H9 (cell line): ENCODE measurements around the gene LRCH1. TPM values are rescaled to one million over a fixed set of nuclear protein-coding genes. Genes with fewer than 3 reads are reported as not detected.

ENCODE experiments used
- DNase-seq: peaks from one replicate; pipeline ENCODE4 v3.0.0-alpha.2; 2017
- H2AFZ ChIP-seq: one replicate; pipeline ENCODE4 v1.6.1; 2013; ENCODE audit warnings: mild to moderate bottlenecking, low read length, control low read depth, moderate library complexity
- H2AK5ac ChIP-seq: 2 replicates; pipeline ENCODE4 v1.6.1; 2013; ENCODE audit warnings: low read length, control low read depth, mixed read lengths; ENCODE audit not compliant: insufficient read length
- H2BK120ac ChIP-seq: one replicate; pipeline ENCODE4 v1.6.1; 2013; ENCODE audit warnings: low read depth, mild to moderate bottlenecking, low read length, control low read depth, inconsistent platforms; ENCODE audit not compliant: poor library complexity, severe bottlenecking
- H2BK12ac ChIP-seq: 2 replicates; pipeline ENCODE4 v1.6.1; 2013; ENCODE audit warnings: low read length, control low read depth, mixed read lengths, low read depth; ENCODE audit not compliant: insufficient read length
- H2BK15ac ChIP-seq: 2 replicates; pipeline ENCODE4 v1.6.1; 2013; ENCODE audit warnings: low read depth, low read length, control low read depth
- H2BK20ac ChIP-seq: one replicate; pipeline ENCODE4 v1.6.1; 2013; ENCODE audit warnings: low read depth, mild to moderate bottlenecking, low read length, control low read depth, inconsistent platforms; ENCODE audit not compliant: poor library complexity, severe bottlenecking
- H2BK5ac ChIP-seq: 2 replicates; pipeline ENCODE4 v1.6.1; 2013; ENCODE audit warnings: low read length, control low read depth, mixed read lengths; ENCODE audit not compliant: insufficient read length
- H3K14ac ChIP-seq: 2 replicates; pipeline ENCODE4 v1.6.1; 2013; ENCODE audit warnings: low read length, control low read depth; ENCODE audit not compliant: insufficient read depth
- H3K18ac ChIP-seq: 2 replicates; pipeline ENCODE4 v1.6.1; 2013; ENCODE audit warnings: low read depth, mild to moderate bottlenecking, mixed read lengths, low read length, control low read depth; ENCODE audit not compliant: insufficient read length
- H3K23ac ChIP-seq: 2 replicates; pipeline ENCODE4 v1.6.1; 2013; ENCODE audit warnings: low read length, control low read depth, mixed read lengths, low read depth; ENCODE audit not compliant: insufficient read length
- H3K23me2 ChIP-seq: 2 replicates; pipeline ENCODE4 v1.6.1; 2013; ENCODE audit warnings: low read depth, mild to moderate bottlenecking, mixed read lengths, low read length, control low read depth; ENCODE audit not compliant: insufficient read length, poor library complexity, severe bottlenecking
- H3K27ac ChIP-seq: 2 replicates; pipeline ENCODE4 v1.5.1; 2013; ENCODE audit warnings: low read length, control low read depth, mixed read lengths, low read depth; ENCODE audit not compliant: insufficient read length
- H3K27me3 ChIP-seq: 2 replicates; pipeline ENCODE4 v1.6.1; 2013; ENCODE audit warnings: low read length, control low read depth, inconsistent platforms; ENCODE audit not compliant: insufficient read depth
- H3K4ac ChIP-seq: 2 replicates; pipeline ENCODE4 v1.6.1; 2013; ENCODE audit warnings: low read depth, mild to moderate bottlenecking, control low read depth, inconsistent platforms, low read length, moderate library complexity
- H3K4me1 ChIP-seq: 2 replicates; pipeline ENCODE4 v1.6.1; 2013; ENCODE audit warnings: low read length, control low read depth, inconsistent platforms; ENCODE audit not compliant: insufficient read depth
- H3K4me2 ChIP-seq: 2 replicates; pipeline ENCODE4 v1.6.1; 2013; ENCODE audit warnings: low read length, control low read depth, mixed read lengths; ENCODE audit not compliant: insufficient read length, insufficient read depth
- H3K56ac ChIP-seq: 2 replicates; pipeline ENCODE4 v1.6.1; 2013; ENCODE audit warnings: low read depth, mild to moderate bottlenecking, mixed read lengths, low read length, control low read depth; ENCODE audit not compliant: insufficient read length
- H3K79me1 ChIP-seq: 2 replicates; pipeline ENCODE4 v1.6.1; 2013; ENCODE audit warnings: low read depth, mild to moderate bottlenecking, moderate library complexity, low read length, control low read depth, inconsistent platforms; ENCODE audit not compliant: insufficient read depth, poor library complexity, severe bottlenecking
- H3K79me2 ChIP-seq: 2 replicates; pipeline ENCODE4 v1.6.1; 2013; ENCODE audit warnings: low read length, control low read depth, inconsistent platforms; ENCODE audit not compliant: insufficient read depth
- H3K9ac ChIP-seq: 2 replicates; pipeline ENCODE4 v1.6.1; 2013; ENCODE audit warnings: low read length, control low read depth, mixed read lengths; ENCODE audit not compliant: insufficient read length; ENCODE audit errors: extremely low read depth
- H3K9me3 ChIP-seq: one replicate; pipeline ENCODE4 v1.6.1; 2013; ENCODE audit warnings: low read depth, low read length, inconsistent platforms; ENCODE audit not compliant: control insufficient read depth
- H3T11ph ChIP-seq: one replicate; pipeline ENCODE4 v1.6.1; 2013; ENCODE audit warnings: mild to moderate bottlenecking, low read length, control low read depth, inconsistent platforms
- H4K20me1 ChIP-seq: one replicate; pipeline ENCODE4 v1.6.1; 2013; ENCODE audit not compliant: control insufficient read depth, insufficient read length, insufficient read depth
- H4K5ac ChIP-seq: 2 replicates; pipeline ENCODE4 v1.6.1; 2013; ENCODE audit warnings: low read depth, mild to moderate bottlenecking, mixed read lengths, low read length, control low read depth; ENCODE audit not compliant: insufficient read length
- H4K8ac ChIP-seq: replicated peaks from 2 replicates; pipeline ENCODE4 v1.6.1; 2013; ENCODE audit warnings: low read length, control low read depth, mixed read lengths, low read depth; ENCODE audit not compliant: insufficient read length
- H4K91ac ChIP-seq: 2 replicates; pipeline ENCODE4 v1.6.1; 2013; ENCODE audit warnings: low read depth, mild to moderate bottlenecking, moderate library complexity, mixed read lengths, low read length, control low read depth; ENCODE audit not compliant: insufficient read length
- H3K27ac Mint-ChIP-seq, 3 experiments: 2 replicates in 2 of 3; 3 replicates in 1 of 3; pipeline ENCODE4 v1.8.0; 2020 to 2021; ENCODE audit warnings: mixed read lengths in 3 of 3, mild to moderate bottlenecking in 1 of 3, moderate library complexity in 1 of 3
- H3K27me3 Mint-ChIP-seq: 2 replicates; pipeline ENCODE4 v1.8.0; 2021; ENCODE audit warnings: low read depth, mild to moderate bottlenecking, moderate library complexity, mixed read lengths
- H3K36me3 Mint-ChIP-seq, 3 experiments: 2 replicates in 2 of 3; 3 replicates in 1 of 3; pipeline ENCODE4 v1.8.0; 2020 to 2021; ENCODE audit warnings: low read depth in 3 of 3, mixed read lengths in 3 of 3; ENCODE audit not compliant: insufficient read depth in 1 of 3
- H3K4me1 Mint-ChIP-seq, 2 experiments: 2 replicates each; pipeline ENCODE4 v1.8.0; 2020; ENCODE audit warnings: mixed read lengths in 2 of 2
- H3K4me3 Mint-ChIP-seq, 2 experiments: 2 replicates in 1 of 2; 3 replicates in 1 of 2; pipeline ENCODE4 v1.8.0; 2020 to 2021; ENCODE audit warnings: mild to moderate bottlenecking in 2 of 2, mixed read lengths in 2 of 2, moderate library complexity in 1 of 2
- H3K9me3 Mint-ChIP-seq, 2 experiments: 2 replicates in 1 of 2; 3 replicates in 1 of 2; pipeline ENCODE4 v1.8.0; 2020; ENCODE audit warnings: mild to moderate bottlenecking in 2 of 2, mixed read lengths in 2 of 2, moderate library complexity in 1 of 2
- CTCF ChIP-seq: fragments of 200-600 bp; sonication (generic); conservative IDR thresholded peaks from 3 replicates; pipeline ENCODE4 v1.8.0; 2021; ENCODE audit warnings: antibody characterized with exemption, mild to moderate bottlenecking
- WGBS: extraction: QIAGEN DNeasy Blood & Tissue Kit; methylation state at CpG from one replicate; pipeline ENCODE4 v1.1.7; 2013; ENCODE audit warnings: missing lambda C conversion rate, low lambda C conversion rate, mixed read lengths; ENCODE audit not compliant: insufficient read length; ENCODE audit errors: extremely low coverage; 5-methylcytosine and 5-hydroxymethylcytosine counted together
- total RNA-seq: library from RNA; stranded (reverse); gene quantifications from 2 replicates; pipeline ENCODE4 v1.2.1, GENCODE V29; 2021

The LRCH1 gene
- total RNA-seq, 1 experiment from 2014 or later = 8.0 TPM

- no peak overlapping the region for H4K5ac ChIP-seq
- DNase-seq = no peak
- H3K23ac ChIP-seq = no peak overlapping the region
- no peaks in the 10 kb centered on the region for H3K79me1 ChIP-seq
- WGBS = no CpG with 5 or more reads among the region's 3 CpGs
- no peaks in the 10 kb centered on the region for H3K9me3 Mint-ChIP-seq
- no peak overlapping the region for H2BK120ac ChIP-seq
- H3K4ac ChIP-seq = no peak overlapping the region
- H2BK15ac ChIP-seq = no peak overlapping the region
- no peak for TF ChIP-seq CTCF
- H3K27me3 Mint-ChIP-seq = no peaks in the 10 kb centered on the region; the same call in 1 of the 2 replicates
- H3K4me1 ChIP-seq = no peaks in the 10 kb centered on the region
- H3K18ac ChIP-seq = no peak overlapping the region
- no peak overlapping the region for H3T11ph ChIP-seq
- no peaks in the 10 kb centered on the region for H3K27me3 ChIP-seq
- H4K91ac ChIP-seq = no peak overlapping the region
- no peak overlapping the region for H3K4me2 ChIP-seq
- H2BK5ac ChIP-seq = no peak overlapping the region
- H3K9me3 ChIP-seq = no peaks in the 10 kb centered on the region
- no peak overlapping the region for H3K27ac ChIP-seq
- no peaks in the 10 kb centered on the region for H3K4me1 Mint-ChIP-seq
- H3K56ac ChIP-seq = no peak overlapping the region
- H3K27ac Mint-ChIP-seq = no peak overlapping the region
- no peaks in the 10 kb centered on the region for H3K36me3 Mint-ChIP-seq
- H3K14ac ChIP-seq = no peak overlapping the region
- no peak overlapping the region for H3K9ac ChIP-seq
- no peaks in the 10 kb centered on the region for H3K23me2 ChIP-seq
- H2BK20ac ChIP-seq = no peak overlapping the region
- H4K8ac ChIP-seq = no peak overlapping the region
- no peak overlapping the region for H2AFZ ChIP-seq
- H2BK12ac ChIP-seq = no peak overlapping the region
- H4K20me1 ChIP-seq = no peaks in the 10 kb centered on the region
- no peak overlapping the region for H2AK5ac ChIP-seq
- H3K79me2 ChIP-seq = no peaks in the 10 kb centered on the region
- H3K4me3 Mint-ChIP-seq = no peak overlapping the region
Observed at GRCh38 chr13:46531953-46532352, 21.0 kb upstream of the LRCH1 start.
